ENCODE results near the gene TBC1D8B. TPM values are rescaled to one million over a fixed set of nuclear protein-coding genes. Genes with fewer than 3 reads are reported as not detected.

Gene TBC1D8B
- total and polyA plus RNA-seq, 2 of the 4 experiments (the other 2 are of a cell fraction) = 8.3 to 10.4 TPM

- WGBS, 2 experiments (ENCODE audit: extremely low coverage in 2 of 2, insufficient read length in 1 of 2) = 14% methylated on average over 1 of the region's 7 CpGs; no CpG with 5 or more reads in 1 of the 2 experiments
- Histone ChIP-seq H2AK9ac (replicated peaks; ENCODE audit: low read depth, low read length, poor library complexity) (no peak overlapping the region), H3K4ac (ENCODE audit: low read depth, low read length) (no peak overlapping the region), H3K4me1 (ENCODE audit: control insufficient read depth, insufficient read depth, low read length) (0 out of 2 replicates have a peak, but pooled peaks cover 3% of the 10 kb centered on the region), H3K36me3 (ENCODE audit: control insufficient read depth, insufficient read depth, low read length) (no peaks in the 10 kb centered on the region), H3K4me2 (ENCODE audit: low read depth, low read length) (no peak overlapping the region), H4K8ac (ENCODE audit: low read depth in 2 of 2, low read length in 2 of 2) (no peak overlapping the region), H3K14ac (replicated peaks; ENCODE audit: low read depth, low read length) (no peak overlapping the region), H2BK5ac (ENCODE audit: low read depth, low read length, poor library complexity, severe bottlenecking) (no peak overlapping the region), H3K56ac (ENCODE audit: extremely low read depth, insufficient read depth, low read length) (no peak overlapping the region), H3K9me1 (ENCODE audit: insufficient read depth, low read length) (peaks cover 11% of the 10 kb centered on the region; the same call in 1 of the 2 replicates), H3K18ac (ENCODE audit: low read depth, low read length) (no peak overlapping the region), H3K4me3 (ENCODE audit: insufficient read depth, low read depth, low read length) (no peak overlapping the region), H2BK20ac (ENCODE audit: low read depth, low read length) (no peak overlapping the region), H2BK120ac (ENCODE audit: low read depth, low read length) (no peak overlapping the region), H3K27ac (ENCODE audit: insufficient read depth, low read length) (no peak overlapping the region), H4K5ac (ENCODE audit: low read depth, low read length) (no peak overlapping the region), H3K9me3 (ENCODE audit: control insufficient read depth, insufficient read depth, low read length) (no peaks in the 10 kb centered on the region), H2AK5ac (ENCODE audit: low read depth, low read length) (no peak overlapping the region), H3K27me3 (ENCODE audit: control insufficient read depth, insufficient read depth, low read length) (peaks cover 17% of the 10 kb centered on the region), H3K9ac (ENCODE audit: low read depth, low read length) (no peak overlapping the region), H2BK15ac (ENCODE audit: low read depth, low read length) (no peak overlapping the region), H4K91ac (ENCODE audit: insufficient read depth, low read depth, low read length) (no peak overlapping the region), H3K23ac (ENCODE audit: low read depth, low read length) (no peak overlapping the region), H2AFZ (replicated peaks; ENCODE audit: low read length, poor library complexity) (no peak overlapping the region), H4K20me1 (ENCODE audit: insufficient read depth, low read length) (no peaks in the 10 kb centered on the region), H3K79me1 (ENCODE audit: low read depth in 1 of 2, low read length in 2 of 2) (no peaks in the 10 kb centered on the region)
- CTCF ChIA-PET = no interaction called here
- POLR2A ChIA-PET (ENCODE audit: unreplicated experiment) = no interaction called here
- ATAC-seq (ENCODE audit: low read depth) = no peak
- no peak for TF ChIP-seq MXI1 (IDR thresholded peaks at IDR 0.05; ENCODE audit: borderline replicate concordance, low read depth, low read length)
- no peak for TF ChIP-seq ELK1 (IDR thresholded peaks at IDR 0.05; ENCODE audit: borderline replicate concordance, low read depth, low read length)
- TF ChIP-seq CTCF (conservative IDR thresholded peaks at IDR 0.05; ENCODE audit: low read depth, low read length) = no peak
- no peak for TF ChIP-seq SMC3 (IDR thresholded peaks at IDR 0.05; ENCODE audit: low read depth, low read length)
- TF ChIP-seq MAZ (IDR thresholded peaks at IDR 0.05; ENCODE audit: borderline replicate concordance, low read depth, low read length) = no peak
- TF ChIP-seq RFX5 (IDR thresholded peaks at IDR 0.05; ENCODE audit: low read depth, low read length) = no peak
- no peak for TF ChIP-seq FOS (IDR thresholded peaks at IDR 0.05; ENCODE audit: low read depth, low read length)
- TF ChIP-seq POLR2A (IDR thresholded peaks at IDR 0.05; ENCODE audit: low read depth, low read length) = no peak
- no peak for TF ChIP-seq RCOR1 (IDR thresholded peaks at IDR 0.05; ENCODE audit: insufficient replicate concordance, low read length)
- TF ChIP-seq NFE2L2 (IDR thresholded peaks at IDR 0.05; ENCODE audit: low read depth, low read length) = no peak
- TF ChIP-seq RAD21 (IDR thresholded peaks at IDR 0.05; ENCODE audit: low read length) = no peak
- no peak for TF ChIP-seq MAFK (IDR thresholded peaks at IDR 0.05; ENCODE audit: low read depth, low read length)
- TF ChIP-seq BHLHE40 (IDR thresholded peaks at IDR 0.05; ENCODE audit: low read depth, low read length) = no peak
- no peak for TF ChIP-seq CHD1 (IDR thresholded peaks at IDR 0.05; ENCODE audit: low read depth, low read length)
- TF ChIP-seq USF2 (IDR thresholded peaks at IDR 0.05; ENCODE audit: low read depth, low read length) = no peak
- in situ Hi-C loops (cut with MboI; ENCODE audit: low sequenced_read_pairs) = no loop called here
- dilution Hi-C loops (cut with HindIII; ENCODE audit: low sequenced_read_pairs, unreplicated experiment) = no loop called here
- no peak for DNase-seq
- intact Hi-C loops (cut with micrococcal nuclease) = loop anchor here (5.0 to 10.0 kb wide), 7 partner anchors 133 to 1003 kb away; partner anchors contain the start of genes NCBP2L, PRPS1, RBM41 and TSC22D3
- no TSS peak for BruUV-seq (replicated peaks)
These were observed 89.4 kb downstream of the TBC1D8B start for GRCh38 chrX:106891762-106892460.
